ENCODE measurements around the gene BCL11A. TPM values are rescaled to one million over a fixed set of nuclear protein-coding genes. Genes with fewer than 3 reads are reported as not detected.

Gene BCL11A
- polyA plus RNA-seq, 3 donors, result 8.7 to 15.6 (median 11.1) TPM

GRCh38 chr2:60433018-60433596 is 120.3 kb downstream of the BCL11A start:
- no peaks in the 10 kb centered on the region for H3K9me3 ChIP-seq (replicated peaks in 1 of 2; ENCODE audit: control insufficient read depth in 1 of 2, insufficient read depth in 1 of 2, low read length in 2 of 2)
- H3K27me3 ChIP-seq (ENCODE audit: control insufficient read depth in 2 of 2, insufficient read depth in 2 of 2, low read length in 2 of 2), result no peaks in the 10 kb centered on the region
- no peaks in the 10 kb centered on the region for H3K36me3 Mint-ChIP-seq
- no peaks in the 10 kb centered on the region for H3K36me3 ChIP-seq (replicated peaks in 1 of 2; ENCODE audit: control insufficient read depth in 1 of 2, insufficient read depth in 2 of 2, low read length in 2 of 2)
- no peak for TF ChIP-seq CTCF (IDR thresholded peaks at IDR 0.05)
- H3K4me2 ChIP-seq (replicated peaks; ENCODE audit: extremely low read depth, low read length, poor library complexity, severe bottlenecking), result no peak overlapping the region
- no peak overlapping the region for H3K27ac ChIP-seq (ENCODE audit: low read depth in 1 of 2, low read length in 2 of 2)
- no peak overlapping the region for H3K27ac Mint-ChIP-seq
- peaks cover 0 to 6% (median 0%) of the 10 kb centered on the region in 3 donors for H3K27me3 Mint-ChIP-seq (ENCODE audit: low read depth in 3 of 3)
- peaks cover 0 to 3% (median 0%) of the 10 kb centered on the region in 7 donors for H3K9me3 Mint-ChIP-seq
- no peak overlapping the region for H2AFZ ChIP-seq (ENCODE audit: insufficient read depth, low read depth, low read length, poor library complexity, severe bottlenecking)
- no peaks in the 10 kb centered on the region for H3K79me2 ChIP-seq (ENCODE audit: insufficient read depth, low read length)
- H3K4me1 Mint-ChIP-seq, result peaks cover 23% of the 10 kb centered on the region
- no peaks in the 10 kb centered on the region for H3K4me1 ChIP-seq (ENCODE audit: control insufficient read depth in 1 of 2, insufficient read depth in 2 of 2, low read length in 2 of 2)
- H4K20me1 ChIP-seq (ENCODE audit: insufficient read depth, low read length), result no peaks in the 10 kb centered on the region
- H3K4me3 ChIP-seq (replicated peaks in 1 of 3; ENCODE audit: low read depth in 2 of 3, low read length in 3 of 3), result no peak overlapping the region
- WGBS (ENCODE audit: insufficient coverage), result 92% methylated on average over 1 of the region's 5 CpGs
- DNase-seq, result no peak
- H3K9ac ChIP-seq (ENCODE audit: insufficient read depth, low read length, poor library complexity, severe bottlenecking), result no peak overlapping the region
- no peak overlapping the region for H3K4me3 Mint-ChIP-seq
- intact Hi-C loops (cut with micrococcal nuclease), result no loop called here

GRCh38 chr2:60432035-60432601 is 121.3 kb downstream of the BCL11A start:
- no peak overlapping the region for H3K9ac ChIP-seq (ENCODE audit: insufficient read depth, low read length, poor library complexity, severe bottlenecking)
- intact Hi-C loops (cut with micrococcal nuclease), result no loop called here
- Mint-ChIP-seq H3K9me3 (peaks cover 0 to 3% (median 0%) of the 10 kb centered on the region in 7 donors), H3K27me3 (ENCODE audit: low read depth in 3 of 3) (peaks cover 0 to 6% (median 0%) of the 10 kb centered on the region in 3 donors), H3K4me1 (peaks cover 17% of the 10 kb centered on the region), H3K4me3 (no peak overlapping the region), H3K36me3 (no peaks in the 10 kb centered on the region), H3K27ac (no peak overlapping the region)
- H3K27ac ChIP-seq (ENCODE audit: low read depth in 1 of 2, low read length in 2 of 2), result no peak overlapping the region
- H2AFZ ChIP-seq (ENCODE audit: insufficient read depth, low read depth, low read length, poor library complexity, severe bottlenecking), result no peak overlapping the region
- no peaks in the 10 kb centered on the region for H3K9me3 ChIP-seq (replicated peaks in 1 of 2; ENCODE audit: control insufficient read depth in 1 of 2, insufficient read depth in 1 of 2, low read length in 2 of 2)
- H3K4me2 ChIP-seq (replicated peaks; ENCODE audit: extremely low read depth, low read length, poor library complexity, severe bottlenecking), result no peak overlapping the region
- H3K4me1 ChIP-seq (ENCODE audit: control insufficient read depth in 1 of 2, insufficient read depth in 2 of 2, low read length in 2 of 2), result no peaks in the 10 kb centered on the region
- no peaks in the 10 kb centered on the region for H3K36me3 ChIP-seq (replicated peaks in 1 of 2; ENCODE audit: control insufficient read depth in 1 of 2, insufficient read depth in 2 of 2, low read length in 2 of 2)
- 95% methylated on average over 5 of the region's 8 CpGs for WGBS (ENCODE audit: insufficient coverage)
- no peak for TF ChIP-seq CTCF (IDR thresholded peaks at IDR 0.05)
- no peaks in the 10 kb centered on the region for H3K79me2 ChIP-seq (ENCODE audit: insufficient read depth, low read length)
- H3K4me3 ChIP-seq (replicated peaks in 1 of 3; ENCODE audit: low read depth in 2 of 3, low read length in 3 of 3), result no peak overlapping the region
- no peaks in the 10 kb centered on the region for H3K27me3 ChIP-seq (ENCODE audit: control insufficient read depth in 2 of 2, insufficient read depth in 2 of 2, low read length in 2 of 2)
- no peak for DNase-seq
- no peaks in the 10 kb centered on the region for H4K20me1 ChIP-seq (ENCODE audit: insufficient read depth, low read length)
